Measurements from ENCODE around the gene THSD1. TPM values are rescaled to one million over a fixed set of nuclear protein-coding genes. Genes with fewer than 3 reads are reported as not detected.
A peak's percentile ranks its signal among the peaks of the same experiment; 100 is the strongest.

THSD1 gene
- total and polyA plus RNA-seq, 4 donors, result 7.0 to 39.6 (median 10.4) TPM

DNA sequence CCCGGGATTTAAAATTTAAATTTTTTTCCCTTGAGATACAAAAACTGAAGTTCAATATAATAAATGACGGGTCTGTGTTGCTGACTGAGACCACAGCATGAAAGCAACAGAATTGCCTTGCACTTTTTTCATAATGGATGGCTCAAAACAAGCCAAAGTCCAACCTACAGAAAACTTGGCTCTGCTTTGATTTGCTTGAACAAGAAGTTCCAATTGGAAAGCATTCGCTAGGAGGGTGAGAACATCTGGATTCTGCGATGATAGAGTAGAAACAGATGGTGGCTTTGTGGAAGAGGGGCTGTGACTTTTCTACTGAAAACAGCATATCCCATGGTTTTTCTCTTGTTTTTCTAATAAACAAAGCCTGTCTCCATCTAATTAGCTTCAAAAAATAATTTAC lies 46.4 kb downstream of the THSD1 start:
- no peak overlapping the region for H3K4me3 ChIP-seq
- no peaks in the 10 kb centered on the region for H3K9me3 ChIP-seq (ENCODE audit: control insufficient read depth in 4 of 4, insufficient read depth in 3 of 4, low read length in 3 of 4)
- no peak for ATAC-seq (ENCODE audit: insufficient read depth, low FRiP score)
- peaks cover 0 to 16% (median 2%) of the 10 kb centered on the region in 5 donors for H3K4me1 ChIP-seq (ENCODE audit: control insufficient read depth in 5 of 5, insufficient read depth in 5 of 5, low read length in 5 of 5)
- no peak overlapping the region for H3K27ac ChIP-seq (ENCODE audit: low read depth in 1 of 2, low read length in 1 of 2)
- DNase-seq, result peak; percentile 85 to 98 (median 98)
- TF ChIP-seq CTCF (IDR thresholded peaks at IDR 0.05; ENCODE audit: control extremely low read depth, extremely low read depth), result no peak
- H3K36me3 ChIP-seq (ENCODE audit: control insufficient read depth in 4 of 4, insufficient read depth in 4 of 4, low read length in 4 of 4), result no peaks in the 10 kb centered on the region
- H3K9ac ChIP-seq (ENCODE audit: insufficient read depth in 1 of 2, low read length in 2 of 2), result peak overlapping the region in 1 of 2 donors; percentile 28
- no peaks in the 10 kb centered on the region for H3K27me3 ChIP-seq (ENCODE audit: control insufficient read depth in 3 of 3, insufficient read depth in 3 of 3, low read length in 2 of 3)
- WGBS, 2 donors, result 76 to 86% methylated on average over 4 of the region's 4 CpGs

DNA sequence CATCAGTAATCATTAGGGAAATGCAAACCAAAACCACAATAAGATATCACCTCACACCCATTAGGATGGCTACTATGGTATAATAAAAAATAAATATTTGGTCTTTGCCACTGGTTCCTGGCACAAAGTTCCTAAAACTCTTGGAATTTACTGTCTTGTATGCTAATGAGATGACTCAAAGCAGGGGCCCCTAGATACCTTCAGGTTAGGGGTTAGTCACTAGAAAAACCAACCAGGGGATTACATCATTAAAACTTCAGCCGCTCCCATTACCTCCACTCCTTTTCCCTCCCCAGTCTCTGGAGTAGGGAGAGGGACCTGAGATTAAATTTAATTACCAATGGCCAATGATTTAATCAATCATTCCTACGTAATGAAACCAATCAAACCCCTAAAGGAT lies 49.6 kb downstream of the THSD1 start:
- Histone ChIP-seq H3K36me3 (ENCODE audit: control insufficient read depth in 4 of 4, insufficient read depth in 4 of 4, low read length in 4 of 4) (no peaks in the 10 kb centered on the region), H3K27me3 (ENCODE audit: control insufficient read depth in 3 of 3, insufficient read depth in 3 of 3, low read length in 2 of 3) (no peaks in the 10 kb centered on the region), H3K9me3 (ENCODE audit: control insufficient read depth in 4 of 4, insufficient read depth in 3 of 4, low read length in 3 of 4) (no peaks in the 10 kb centered on the region), H3K27ac (ENCODE audit: low read depth in 1 of 2, low read length in 1 of 2) (no peak overlapping the region), H3K4me3 (no peak overlapping the region), H3K9ac (ENCODE audit: insufficient read depth in 1 of 2, low read length in 2 of 2) (no peak overlapping the region), H3K4me1 (ENCODE audit: control insufficient read depth in 5 of 5, insufficient read depth in 5 of 5, low read length in 5 of 5) (peaks cover 0 to 27% (median 5%) of the 10 kb centered on the region in 5 donors)
- DNase-seq, result no peak
- no peak for TF ChIP-seq CTCF (IDR thresholded peaks at IDR 0.05; ENCODE audit: control extremely low read depth, extremely low read depth)
- no peak for ATAC-seq (ENCODE audit: insufficient read depth, low FRiP score)
- WGBS, 2 donors, result 96 to 98% methylated on average over 2 of the region's 2 CpGs

- Histone ChIP-seq H3K27ac (ENCODE audit: low read depth in 1 of 2, low read length in 1 of 2) (no peak overlapping the region), H3K9me3 (ENCODE audit: control insufficient read depth in 4 of 4, insufficient read depth in 3 of 4, low read length in 3 of 4) (no peaks in the 10 kb centered on the region), H3K36me3 (ENCODE audit: control insufficient read depth in 4 of 4, insufficient read depth in 4 of 4, low read length in 4 of 4) (no peaks in the 10 kb centered on the region), H3K4me1 (ENCODE audit: control insufficient read depth in 5 of 5, insufficient read depth in 5 of 5, low read length in 5 of 5) (peaks cover 0 to 12% (median 2%) of the 10 kb centered on the region in 5 donors), H3K4me3 (no peak overlapping the region), H3K9ac (ENCODE audit: insufficient read depth in 1 of 2, low read length in 2 of 2) (no peak overlapping the region), H3K27me3 (ENCODE audit: control insufficient read depth in 3 of 3, insufficient read depth in 3 of 3, low read length in 2 of 3) (no peaks in the 10 kb centered on the region)
- ATAC-seq (ENCODE audit: insufficient read depth, low FRiP score), result peak; percentile 42
- no peak for TF ChIP-seq CTCF (IDR thresholded peaks at IDR 0.05; ENCODE audit: control extremely low read depth, extremely low read depth)
- WGBS, 2 donors, result 72 to 82% methylated on average over 1 of the region's 1 CpG
- DNase-seq, result peak in 2 of 3 donors; percentile 60 to 68
Observed at GRCh38 chr13:52353193-52353592, 52.8 kb downstream of the THSD1 start.

Data from lung (tissue), 12 donors.